Trophoblast cell (in vitro differentiated cells and primary cell): ENCODE measurements around the gene B4GALT4.

ENCODE experiments used
- DNase-seq, 2 donors: peaks; one replicate each; pipeline ENCODE4 v3.0.0-alpha.2; 2016
- H2AFZ ChIP-seq: 2 replicates; pipeline ENCODE4 v1.6.1; 2013; ENCODE audit warnings: low read length, moderate library complexity, mild to moderate bottlenecking; ENCODE audit not compliant: insufficient read depth, poor library complexity
- H2AK5ac ChIP-seq: 2 replicates; pipeline ENCODE4 v1.6.1; 2013; ENCODE audit warnings: mild to moderate bottlenecking, low read length
- H2BK120ac ChIP-seq: 2 replicates; pipeline ENCODE4 v1.6.1; 2013; ENCODE audit warnings: low read length, mild to moderate bottlenecking, moderate library complexity; ENCODE audit not compliant: insufficient read depth, poor library complexity
- H2BK12ac ChIP-seq: 2 replicates; pipeline ENCODE4 v1.6.1; 2013; ENCODE audit warnings: mild to moderate bottlenecking, low read length, moderate library complexity
- H2BK5ac ChIP-seq: 2 replicates; pipeline ENCODE4 v1.6.1; 2013; ENCODE audit warnings: low read length, low read depth, moderate library complexity, mild to moderate bottlenecking; ENCODE audit not compliant: poor library complexity
- H3K14ac ChIP-seq: 2 replicates; pipeline ENCODE4 v1.6.1; 2013; ENCODE audit warnings: mild to moderate bottlenecking, low read length
- H3K18ac ChIP-seq: 2 replicates; pipeline ENCODE4 v1.6.1; 2013; ENCODE audit warnings: mild to moderate bottlenecking, low read length
- H3K23ac ChIP-seq: 2 replicates; pipeline ENCODE4 v1.6.1; 2013; ENCODE audit warnings: low read length
- H3K27ac ChIP-seq: 2 replicates; pipeline ENCODE4 v1.5.1; 2013; ENCODE audit warnings: low read depth, mild to moderate bottlenecking, inconsistent platforms, low read length, moderate library complexity
- H3K27me3 ChIP-seq: 2 replicates; pipeline ENCODE4 v1.6.1; 2013; ENCODE audit warnings: inconsistent platforms, mild to moderate bottlenecking, low read length, moderate library complexity; ENCODE audit not compliant: insufficient read depth
- H3K36me3 ChIP-seq, 2 experiments: 1 replicate in 1 of 2; 2 replicates in 1 of 2; pipeline ENCODE4 v1.6.1; 2013; ENCODE audit warnings: low read length in 2 of 2, mild to moderate bottlenecking in 2 of 2, moderate library complexity in 1 of 2; ENCODE audit not compliant: insufficient read depth in 2 of 2, control insufficient read depth in 1 of 2
- H3K4ac ChIP-seq: 2 replicates; pipeline ENCODE4 v1.6.1; 2013; ENCODE audit warnings: low read depth, mild to moderate bottlenecking, low read length, moderate library complexity
- H3K4me1 ChIP-seq, 2 experiments: 1 replicate in 1 of 2; 2 replicates in 1 of 2; pipeline ENCODE4 v1.6.1; 2013; ENCODE audit warnings: low read length in 2 of 2, mild to moderate bottlenecking in 2 of 2, moderate library complexity in 1 of 2; ENCODE audit not compliant: insufficient read depth in 2 of 2, control insufficient read depth in 1 of 2
- H3K4me2 ChIP-seq: 2 replicates; pipeline ENCODE4 v1.6.1; 2013; ENCODE audit warnings: inconsistent platforms, mild to moderate bottlenecking, low read length, moderate library complexity
- H3K4me3 ChIP-seq: 2 replicates; pipeline ENCODE4 v1.5.1; 2013; ENCODE audit warnings: mild to moderate bottlenecking, low read depth, low read length, inconsistent platforms
- H3K79me1 ChIP-seq: one replicate; pipeline ENCODE4 v1.6.1; 2013; ENCODE audit warnings: low read length
- H3K79me2 ChIP-seq: 2 replicates; pipeline ENCODE4 v1.6.1; 2013; ENCODE audit warnings: low read length, mild to moderate bottlenecking; ENCODE audit not compliant: control insufficient read depth, insufficient read depth, poor library complexity
- H3K9ac ChIP-seq: 2 replicates; pipeline ENCODE4 v1.6.1; 2013; ENCODE audit warnings: mild to moderate bottlenecking, low read length
- H3K9me3 ChIP-seq: 2 replicates; pipeline ENCODE4 v1.6.1; 2013; ENCODE audit warnings: low read depth, mild to moderate bottlenecking, control low read depth, inconsistent platforms, low read length; ENCODE audit not compliant: insufficient read depth
- H4K12ac ChIP-seq: 2 replicates; pipeline ENCODE4 v1.6.1; 2013; ENCODE audit warnings: low read depth, mild to moderate bottlenecking, low read length, moderate library complexity
- H4K8ac ChIP-seq: 2 replicates; pipeline ENCODE4 v1.6.1; 2013; ENCODE audit warnings: low read depth, mild to moderate bottlenecking, low read length, moderate library complexity
- H4K91ac ChIP-seq: one replicate; pipeline ENCODE4 v1.6.1; 2013; ENCODE audit warnings: low read depth, mild to moderate bottlenecking, low read length, moderate library complexity
- WGBS: extraction: QIAGEN DNeasy Blood & Tissue Kit; methylation state at CpG from one replicate; pipeline ENCODE4 v1.1.7; 2013; ENCODE audit warnings: missing lambda C conversion rate; ENCODE audit not compliant: insufficient read length, insufficient coverage; ENCODE audit errors: extremely low coverage; 5-methylcytosine and 5-hydroxymethylcytosine counted together

B4GALT4 gene

GRCh38 chr3:119237299-119237698 lies 3.4 kb downstream of the B4GALT4 start:
- peaks cover 10% of the 10 kb centered on the region for H3K79me2 ChIP-seq
- DNase-seq = no peak
- no peak overlapping the region for H2BK120ac ChIP-seq
- no peak overlapping the region for H3K4me2 ChIP-seq
- H3K23ac ChIP-seq = no peak overlapping the region
- H3K18ac ChIP-seq = no peak overlapping the region
- H3K4me1 ChIP-seq = peaks cover 0 to 4% of the 10 kb centered on the region in 2 experiments
- no peak overlapping the region for H4K12ac ChIP-seq
- peaks cover 8% of the 10 kb centered on the region in 2 experiments for H3K36me3 ChIP-seq
- H3K79me1 ChIP-seq = peaks cover 8% of the 10 kb centered on the region
- no peak overlapping the region for H2BK12ac ChIP-seq
- no peak overlapping the region for H2BK5ac ChIP-seq
- no peak overlapping the region for H3K4me3 ChIP-seq
- H4K91ac ChIP-seq = no peak overlapping the region
- H3K27me3 ChIP-seq = no peaks in the 10 kb centered on the region
- H2AK5ac ChIP-seq = no peak overlapping the region
- no peak overlapping the region for H3K27ac ChIP-seq
- no peak overlapping the region for H3K9ac ChIP-seq
- H2AFZ ChIP-seq = no peak overlapping the region
- H3K9me3 ChIP-seq = no peaks in the 10 kb centered on the region
- H4K8ac ChIP-seq = no peak overlapping the region
- no peak overlapping the region for H3K14ac ChIP-seq
- H3K4ac ChIP-seq = no peak overlapping the region

GRCh38 chr3:119236756-119237155 lies 3.9 kb downstream of the B4GALT4 start:
- no peak overlapping the region for H2AK5ac ChIP-seq
- H4K12ac ChIP-seq = no peak overlapping the region
- H3K4me2 ChIP-seq = no peak overlapping the region
- no CpG with 5 or more reads among the region's 7 CpGs for WGBS
- H3K36me3 ChIP-seq = peaks cover 8 to 9% of the 10 kb centered on the region in 2 experiments
- peaks cover 10% of the 10 kb centered on the region for H3K79me2 ChIP-seq
- no peak for DNase-seq
- H3K14ac ChIP-seq = no peak overlapping the region
- no peaks in the 10 kb centered on the region for H3K9me3 ChIP-seq
- H3K79me1 ChIP-seq = peaks cover 8% of the 10 kb centered on the region
- H2BK120ac ChIP-seq = no peak overlapping the region
- no peak overlapping the region for H3K18ac ChIP-seq
- H4K91ac ChIP-seq = no peak overlapping the region
- H3K4me1 ChIP-seq = peaks cover 0 to 4% of the 10 kb centered on the region in 2 experiments
- H2BK12ac ChIP-seq = no peak overlapping the region
- H2AFZ ChIP-seq = no peak overlapping the region
- no peaks in the 10 kb centered on the region for H3K27me3 ChIP-seq
- H2BK5ac ChIP-seq = no peak overlapping the region
- peak overlapping the region; percentile 1 for H3K4ac ChIP-seq
- H3K27ac ChIP-seq = no peak overlapping the region
- H3K4me3 ChIP-seq = no peak overlapping the region
- no peak overlapping the region for H3K9ac ChIP-seq
- H3K23ac ChIP-seq = no peak overlapping the region
- no peak overlapping the region for H4K8ac ChIP-seq

- H4K8ac ChIP-seq = no peak overlapping the region
- H2AFZ ChIP-seq = no peak overlapping the region
- DNase-seq = peak; percentile 35 to 60
- H4K91ac ChIP-seq = no peak overlapping the region
- H2BK120ac ChIP-seq = no peak overlapping the region
- no peak overlapping the region for H2AK5ac ChIP-seq
- H3K27me3 ChIP-seq = no peaks in the 10 kb centered on the region
- peaks cover 4% of the 10 kb centered on the region for H3K79me2 ChIP-seq
- H3K79me1 ChIP-seq = peaks cover 2% of the 10 kb centered on the region
- WGBS = no CpG with 5 or more reads among the region's 1 CpG
- peaks cover 0 to 4% of the 10 kb centered on the region in 2 experiments for H3K4me1 ChIP-seq
- no peak overlapping the region for H3K18ac ChIP-seq
- no peak overlapping the region for H3K4me3 ChIP-seq
- no peak overlapping the region for H3K23ac ChIP-seq
- no peak overlapping the region for H3K4me2 ChIP-seq
- no peak overlapping the region for H2BK5ac ChIP-seq
- H3K9me3 ChIP-seq = no peaks in the 10 kb centered on the region
- no peak overlapping the region for H3K9ac ChIP-seq
- peaks cover 9 to 10% of the 10 kb centered on the region in 2 experiments for H3K36me3 ChIP-seq
- no peak overlapping the region for H3K4ac ChIP-seq
- H4K12ac ChIP-seq = no peak overlapping the region
- no peak overlapping the region for H3K27ac ChIP-seq
- H2BK12ac ChIP-seq = no peak overlapping the region
- no peak overlapping the region for H3K14ac ChIP-seq
Observed at GRCh38 chr3:119235151-119235550, 5.5 kb downstream of the B4GALT4 start.

GRCh38 chr3:119234610-119235009 lies 6.1 kb downstream of the B4GALT4 start:
- no peak overlapping the region for H3K9ac ChIP-seq
- no peak overlapping the region for H3K4ac ChIP-seq
- H3K4me1 ChIP-seq = peaks cover 0 to 3% of the 10 kb centered on the region in 2 experiments
- no peak overlapping the region for H3K4me3 ChIP-seq
- H2BK5ac ChIP-seq = no peak overlapping the region
- H3K79me1 ChIP-seq = no peaks in the 10 kb centered on the region
- H2BK120ac ChIP-seq = no peak overlapping the region
- no peak overlapping the region for H2AFZ ChIP-seq
- no peak for DNase-seq
- no peak overlapping the region for H2AK5ac ChIP-seq
- no peak overlapping the region for H4K91ac ChIP-seq
- H3K27me3 ChIP-seq = no peaks in the 10 kb centered on the region
- no peak overlapping the region for H3K4me2 ChIP-seq
- WGBS = no CpG with 5 or more reads among the region's 1 CpG
- H3K18ac ChIP-seq = no peak overlapping the region
- H3K9me3 ChIP-seq = no peaks in the 10 kb centered on the region
- no peak overlapping the region for H4K12ac ChIP-seq
- H3K36me3 ChIP-seq = peaks cover 9 to 14% of the 10 kb centered on the region in 2 experiments
- no peak overlapping the region for H3K14ac ChIP-seq
- no peak overlapping the region for H3K27ac ChIP-seq
- H4K8ac ChIP-seq = no peak overlapping the region
- no peak overlapping the region for H3K23ac ChIP-seq
- H2BK12ac ChIP-seq = no peak overlapping the region
- H3K79me2 ChIP-seq = peaks cover 2% of the 10 kb centered on the region
